AG09319 (cell line): ENCODE data around the gene NFATC1.

ENCODE experiments used
- DNase-seq: peaks from one replicate; pipeline ENCODE4 v3.0.0-alpha.2; 2010; ENCODE audit warnings: low read depth; ENCODE audit errors: extremely low read depth
- TF ChIP-seq, protein P1 (sequence below): IDR thresholded peaks from 2 replicates; pipeline ENCODE4 v1.5.1; 2011; ENCODE audit warnings: low read depth, mild to moderate bottlenecking, inconsistent platforms, low read length, moderate library complexity

Gene NFATC1

DNA sequence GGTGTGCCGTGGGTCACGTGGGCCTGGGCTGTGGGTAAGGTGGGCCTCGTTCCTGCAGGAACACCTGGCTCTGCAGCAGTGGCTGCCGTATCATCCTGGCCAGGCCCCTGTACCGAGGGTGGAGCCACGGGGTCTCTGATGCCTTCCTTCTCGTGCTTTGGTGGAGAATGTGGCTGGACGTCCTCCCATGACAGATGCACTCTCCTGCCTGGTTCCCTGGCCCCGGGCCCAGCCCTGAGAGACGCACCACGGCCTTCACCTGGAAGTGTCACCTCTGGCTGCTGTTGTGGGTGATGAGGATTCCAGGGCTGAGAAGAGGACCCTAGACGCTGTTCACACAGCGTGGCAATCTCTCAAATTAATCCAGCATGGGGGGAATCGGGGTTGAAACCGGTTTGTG is 49.5 kb downstream of the NFATC1 start:
- no peak for DNase-seq
- TF ChIP-seq, protein P1, sequence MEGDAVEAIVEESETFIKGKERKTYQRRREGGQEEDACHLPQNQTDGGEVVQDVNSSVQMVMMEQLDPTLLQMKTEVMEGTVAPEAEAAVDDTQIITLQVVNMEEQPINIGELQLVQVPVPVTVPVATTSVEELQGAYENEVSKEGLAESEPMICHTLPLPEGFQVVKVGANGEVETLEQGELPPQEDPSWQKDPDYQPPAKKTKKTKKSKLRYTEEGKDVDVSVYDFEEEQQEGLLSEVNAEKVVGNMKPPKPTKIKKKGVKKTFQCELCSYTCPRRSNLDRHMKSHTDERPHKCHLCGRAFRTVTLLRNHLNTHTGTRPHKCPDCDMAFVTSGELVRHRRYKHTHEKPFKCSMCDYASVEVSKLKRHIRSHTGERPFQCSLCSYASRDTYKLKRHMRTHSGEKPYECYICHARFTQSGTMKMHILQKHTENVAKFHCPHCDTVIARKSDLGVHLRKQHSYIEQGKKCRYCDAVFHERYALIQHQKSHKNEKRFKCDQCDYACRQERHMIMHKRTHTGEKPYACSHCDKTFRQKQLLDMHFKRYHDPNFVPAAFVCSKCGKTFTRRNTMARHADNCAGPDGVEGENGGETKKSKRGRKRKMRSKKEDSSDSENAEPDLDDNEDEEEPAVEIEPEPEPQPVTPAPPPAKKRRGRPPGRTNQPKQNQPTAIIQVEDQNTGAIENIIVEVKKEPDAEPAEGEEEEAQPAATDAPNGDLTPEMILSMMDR = no peak

DNA sequence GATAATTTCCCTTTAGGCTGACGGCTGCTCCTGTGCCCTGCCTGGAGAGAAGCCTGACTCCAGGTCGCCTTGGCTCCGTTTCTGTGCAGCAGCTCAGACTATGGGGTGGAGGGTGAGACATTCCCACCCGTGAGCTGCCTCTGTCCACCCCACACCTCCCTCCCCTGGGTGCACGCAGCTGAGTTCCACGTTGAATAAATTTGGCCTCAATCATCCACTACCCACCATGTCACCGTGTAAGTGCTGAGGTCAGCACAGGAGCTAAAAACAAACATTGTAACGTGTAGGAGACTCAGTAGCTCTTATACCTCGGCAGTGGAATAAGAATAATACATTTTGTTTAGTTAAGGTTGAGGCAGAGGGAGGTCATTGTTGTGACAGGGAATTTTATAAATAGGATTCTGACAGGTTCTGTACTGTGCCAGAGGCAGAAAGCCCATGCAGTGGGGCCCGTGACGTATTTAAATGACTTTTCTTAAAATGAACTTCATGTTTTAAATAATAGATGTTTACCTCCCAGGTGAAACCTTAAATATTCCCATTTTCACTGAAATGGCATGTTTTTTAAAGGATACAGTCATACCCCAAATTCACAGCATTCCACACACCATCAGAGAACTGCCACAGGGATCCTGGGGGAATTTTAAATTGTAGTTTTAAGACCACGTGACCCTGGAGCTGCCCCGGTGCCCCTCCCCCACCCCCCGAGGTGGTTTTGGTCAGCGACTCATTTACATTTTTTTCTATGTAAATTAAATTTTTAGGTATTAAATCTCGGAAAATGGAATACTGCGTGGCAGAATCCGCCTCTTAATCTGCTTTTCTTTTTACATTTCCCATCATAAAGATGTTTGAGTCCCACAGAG is 50.2 kb downstream of the NFATC1 start:
- TF ChIP-seq, protein P1 = no peak
- DNase-seq = no peak

GRCh38 chr18:79446931-79447330 is 51.2 kb downstream of the NFATC1 start:
- TF ChIP-seq, protein P1 = no peak
- DNase-seq = no peak

DNA sequence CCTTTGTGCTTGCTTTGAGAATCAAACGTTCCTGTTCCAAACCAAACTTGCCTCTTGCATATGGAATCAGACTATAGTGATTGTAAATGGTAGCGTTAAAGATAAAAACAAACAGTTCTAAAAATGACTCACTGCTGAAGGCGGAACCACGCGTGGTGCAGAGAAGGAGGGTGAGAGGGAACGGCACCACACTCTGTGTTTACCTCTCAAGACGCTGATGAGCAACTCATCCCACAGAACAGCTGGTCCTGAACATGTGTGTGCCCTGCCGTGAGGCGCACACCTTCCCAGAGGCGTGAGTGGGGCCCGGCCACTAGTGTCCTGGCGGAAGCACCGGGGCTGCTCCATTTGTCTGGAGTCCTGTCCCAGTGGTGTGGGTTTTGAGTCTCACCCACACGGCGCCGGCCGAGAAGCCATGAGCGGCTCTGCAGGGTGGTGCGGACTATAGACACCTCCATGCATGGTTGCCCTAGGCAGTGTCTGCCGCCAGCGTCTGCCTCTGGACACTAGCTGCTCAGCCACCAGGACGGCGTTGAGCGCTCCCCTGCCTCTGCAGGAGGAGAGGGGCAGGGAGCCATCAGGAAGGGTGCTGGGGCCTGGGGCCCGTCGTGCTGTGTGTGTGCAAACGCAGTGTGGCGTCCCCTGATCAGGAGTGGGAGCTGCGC is 52.1 kb downstream of the NFATC1 start:
- TF ChIP-seq, protein P1 = no peak

GRCh38 chr18:79448621-79449020 is 52.9 kb downstream of the NFATC1 start:
- TF ChIP-seq, protein P1 = no peak
- no peak for DNase-seq

More for the DNA sequence above, 52.1 kb downstream of the NFATC1 start:
- no peak for DNase-seq

GRCh38 chr18:79449551-79450288 is 54.0 kb downstream of the NFATC1 start:
- TF ChIP-seq, protein P1 = no peak
- DNase-seq = no peak
